ENCODE measurements around the gene TOX3. TPM values are rescaled to one million over a fixed set of nuclear protein-coding genes. Genes with fewer than 3 reads are reported as not detected.

The TOX3 gene
- total RNA-seq, 1 donor from 2014 or later, result not detected

GRCh38 chr16:52440248-52440647 lies 106.7 kb downstream of the TOX3 start:
- intact Hi-C loops (cut with micrococcal nuclease), result no loop called here
- Mint-ChIP-seq H3K4me3 (ENCODE audit: low read depth) (no peak overlapping the region), H3K27ac (no peak overlapping the region), H3K9me3 (peaks cover 17% of the 10 kb centered on the region), H3K27me3 (ENCODE audit: low read depth) (no peaks in the 10 kb centered on the region), H3K36me3 (ENCODE audit: low read depth) (no peaks in the 10 kb centered on the region), H3K4me1 (ENCODE audit: low read depth) (no peaks in the 10 kb centered on the region)
- DNase-seq (ENCODE audit: low spot score), result no peak

GRCh38 chr16:52439750-52440149 lies 107.2 kb downstream of the TOX3 start:
- Mint-ChIP-seq H3K4me3 (ENCODE audit: low read depth) (no peak overlapping the region), H3K4me1 (ENCODE audit: low read depth) (no peaks in the 10 kb centered on the region), H3K9me3 (peaks cover 17% of the 10 kb centered on the region), H3K27me3 (ENCODE audit: low read depth) (no peaks in the 10 kb centered on the region), H3K36me3 (ENCODE audit: low read depth) (no peaks in the 10 kb centered on the region), H3K27ac (no peak overlapping the region)
- no peak for DNase-seq (ENCODE audit: low spot score)
- intact Hi-C loops (cut with micrococcal nuclease), result no loop called here

- H3K36me3 Mint-ChIP-seq (ENCODE audit: low read depth), result no peaks in the 10 kb centered on the region
- intact Hi-C loops (cut with micrococcal nuclease), result no loop called here
- no peaks in the 10 kb centered on the region for H3K27me3 Mint-ChIP-seq (ENCODE audit: low read depth)
- no peak overlapping the region for H3K4me3 Mint-ChIP-seq (ENCODE audit: low read depth)
- DNase-seq (ENCODE audit: low spot score), result no peak
- peaks cover 17% of the 10 kb centered on the region for H3K9me3 Mint-ChIP-seq
- no peaks in the 10 kb centered on the region for H3K4me1 Mint-ChIP-seq (ENCODE audit: low read depth)
- H3K27ac Mint-ChIP-seq, result no peak overlapping the region
Measured at GRCh38 chr16:52439171-52439701, 107.7 kb downstream of the TOX3 start.

GRCh38 chr16:52437277-52437670 lies 109.7 kb downstream of the TOX3 start:
- H3K27me3 Mint-ChIP-seq (ENCODE audit: low read depth), result no peaks in the 10 kb centered on the region
- intact Hi-C loops (cut with micrococcal nuclease), result no loop called here
- H3K4me3 Mint-ChIP-seq (ENCODE audit: low read depth), result no peak overlapping the region
- DNase-seq (ENCODE audit: low spot score), result no peak
- H3K27ac Mint-ChIP-seq, result no peak overlapping the region
- H3K36me3 Mint-ChIP-seq (ENCODE audit: low read depth), result no peaks in the 10 kb centered on the region
- H3K4me1 Mint-ChIP-seq (ENCODE audit: low read depth), result no peaks in the 10 kb centered on the region
- H3K9me3 Mint-ChIP-seq, result peaks cover 16% of the 10 kb centered on the region

- intact Hi-C loops (cut with micrococcal nuclease), result no loop called here
- H3K4me3 Mint-ChIP-seq (ENCODE audit: low read depth), result no peak overlapping the region
- no peak for DNase-seq (ENCODE audit: low spot score)
- no peak overlapping the region for H3K27ac Mint-ChIP-seq
- peaks cover 18% of the 10 kb centered on the region for H3K9me3 Mint-ChIP-seq
- no peaks in the 10 kb centered on the region for H3K27me3 Mint-ChIP-seq (ENCODE audit: low read depth)
- no peaks in the 10 kb centered on the region for H3K36me3 Mint-ChIP-seq (ENCODE audit: low read depth)
- H3K4me1 Mint-ChIP-seq (ENCODE audit: low read depth), result no peaks in the 10 kb centered on the region
Measured at GRCh38 chr16:52436339-52437276, 110.3 kb downstream of the TOX3 start.

DNA sequence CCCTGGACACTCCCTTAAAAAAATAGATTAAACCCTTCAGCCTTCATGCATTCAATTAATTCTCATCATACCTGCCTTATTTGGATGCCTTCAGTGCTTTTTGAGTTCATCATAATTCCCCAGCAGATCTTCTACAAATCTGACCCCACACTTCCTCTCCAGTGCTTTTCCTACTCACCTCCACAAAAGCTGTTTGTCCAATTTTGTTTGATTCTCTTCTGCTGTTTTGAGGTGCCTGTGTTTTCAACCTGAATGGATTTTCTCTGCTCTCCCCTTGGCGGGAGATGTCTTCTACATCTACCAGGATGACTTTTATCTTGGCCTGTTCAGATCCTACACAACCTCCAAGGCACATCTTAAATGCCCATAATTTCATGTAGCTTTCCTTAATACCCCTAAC lies 112.7 kb downstream of the TOX3 start:
- Mint-ChIP-seq H3K36me3 (ENCODE audit: low read depth) (no peaks in the 10 kb centered on the region), H3K4me3 (ENCODE audit: low read depth) (no peak overlapping the region), H3K27ac (no peak overlapping the region), H3K4me1 (ENCODE audit: low read depth) (no peaks in the 10 kb centered on the region), H3K9me3 (peaks cover 7% of the 10 kb centered on the region), H3K27me3 (ENCODE audit: low read depth) (no peaks in the 10 kb centered on the region)
- DNase-seq (ENCODE audit: low spot score), result no peak
- intact Hi-C loops (cut with micrococcal nuclease), result no loop called here

DNA sequence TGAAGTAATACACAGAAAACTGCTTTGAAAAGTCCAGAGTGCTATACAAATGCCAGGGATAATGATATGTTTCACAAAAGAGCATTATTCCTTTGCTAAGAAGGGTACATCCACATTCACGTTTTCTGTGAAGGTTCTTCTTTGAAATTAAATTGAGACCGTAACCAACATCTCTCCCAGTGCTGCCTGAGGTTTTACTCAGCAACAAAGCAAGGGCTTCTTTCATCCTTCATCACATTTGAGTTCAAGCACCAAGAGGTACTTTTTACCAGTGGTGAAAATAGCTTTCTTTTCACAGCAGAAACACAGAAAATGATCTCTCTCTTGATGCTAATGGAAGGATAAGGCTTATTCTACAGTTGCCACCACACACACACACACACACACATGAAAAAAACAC lies 113.3 kb downstream of the TOX3 start:
- Mint-ChIP-seq H3K27ac (no peak overlapping the region), H3K36me3 (ENCODE audit: low read depth) (no peaks in the 10 kb centered on the region), H3K4me3 (ENCODE audit: low read depth) (no peak overlapping the region), H3K9me3 (peaks cover 7% of the 10 kb centered on the region), H3K4me1 (ENCODE audit: low read depth) (no peaks in the 10 kb centered on the region), H3K27me3 (ENCODE audit: low read depth) (no peaks in the 10 kb centered on the region)
- no peak for DNase-seq (ENCODE audit: low spot score)
- intact Hi-C loops (cut with micrococcal nuclease), result no loop called here

GRCh38 chr16:52424591-52424990 lies 122.4 kb downstream of the TOX3 start:
- intact Hi-C loops (cut with micrococcal nuclease), result no loop called here

DNA sequence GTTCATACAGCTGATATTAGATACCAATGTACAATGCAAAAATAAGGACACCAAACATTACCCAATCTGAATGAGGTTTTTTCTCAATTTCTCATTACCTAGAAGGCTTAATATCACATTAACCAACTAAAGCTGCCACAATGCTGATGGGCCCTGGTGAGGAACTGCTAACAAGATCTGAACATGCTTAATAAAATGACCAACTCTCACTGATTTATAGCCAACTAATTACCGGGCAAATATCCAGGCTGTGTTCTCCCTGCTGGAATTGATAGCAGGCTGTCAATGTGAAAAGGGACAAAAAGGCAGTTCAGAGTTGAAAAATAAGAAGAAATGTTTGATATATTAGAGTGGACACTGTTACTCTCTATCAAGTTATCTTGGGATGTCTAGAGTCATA lies 124.6 kb downstream of the TOX3 start:
- no peaks in the 10 kb centered on the region for H3K27me3 Mint-ChIP-seq (ENCODE audit: low read depth)
- no peaks in the 10 kb centered on the region for H3K36me3 Mint-ChIP-seq (ENCODE audit: low read depth)
- no peak for DNase-seq (ENCODE audit: low spot score)
- intact Hi-C loops (cut with micrococcal nuclease), result no loop called here
- H3K9me3 Mint-ChIP-seq, result peaks cover 35% of the 10 kb centered on the region
- no peaks in the 10 kb centered on the region for H3K4me1 Mint-ChIP-seq (ENCODE audit: low read depth)
- H3K27ac Mint-ChIP-seq, result no peak overlapping the region
- H3K4me3 Mint-ChIP-seq (ENCODE audit: low read depth), result no peak overlapping the region

More at GRCh38 chr16:52424591-52424990, 122.4 kb downstream of the TOX3 start:
- Mint-ChIP-seq H3K4me1 (ENCODE audit: low read depth) (no peaks in the 10 kb centered on the region), H3K36me3 (ENCODE audit: low read depth) (no peaks in the 10 kb centered on the region), H3K27me3 (ENCODE audit: low read depth) (no peaks in the 10 kb centered on the region), H3K27ac (no peak overlapping the region), H3K9me3 (peaks cover 27% of the 10 kb centered on the region), H3K4me3 (ENCODE audit: low read depth) (no peak overlapping the region)
- DNase-seq (ENCODE audit: low spot score), result no peak

- Mint-ChIP-seq H3K36me3 (ENCODE audit: low read depth) (no peaks in the 10 kb centered on the region), H3K27ac (no peak overlapping the region), H3K4me3 (ENCODE audit: low read depth) (no peak overlapping the region), H3K9me3 (peaks cover 56% of the 10 kb centered on the region), H3K4me1 (ENCODE audit: low read depth) (no peaks in the 10 kb centered on the region), H3K27me3 (ENCODE audit: low read depth) (no peaks in the 10 kb centered on the region)
- intact Hi-C loops (cut with micrococcal nuclease), result no loop called here
- DNase-seq (ENCODE audit: low spot score), result no peak
Measured at GRCh38 chr16:52418201-52418600, 128.7 kb downstream of the TOX3 start.

DNA sequence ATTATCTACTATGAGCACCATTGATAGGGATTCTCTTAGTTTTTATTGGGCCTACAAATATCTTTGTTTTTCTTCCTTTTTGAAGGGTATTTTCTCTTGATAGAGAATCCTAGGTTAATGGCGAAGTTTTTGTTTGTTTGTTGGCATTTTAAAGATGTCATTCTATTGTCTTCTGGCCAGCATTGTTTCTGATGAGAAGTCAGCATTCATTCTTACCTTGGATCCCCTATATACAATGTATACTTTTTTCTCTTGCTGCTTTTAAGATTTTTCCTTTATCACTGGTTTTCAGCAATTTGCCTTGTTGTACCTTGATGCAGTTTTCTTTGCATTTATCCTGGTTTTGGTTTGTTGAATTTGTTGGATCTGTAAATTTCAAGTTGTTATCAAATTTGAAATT lies 130.1 kb downstream of the TOX3 start:
- H3K27me3 Mint-ChIP-seq (ENCODE audit: low read depth), result no peaks in the 10 kb centered on the region
- H3K36me3 Mint-ChIP-seq (ENCODE audit: low read depth), result no peaks in the 10 kb centered on the region
- no peak for DNase-seq (ENCODE audit: low spot score)
- no peak overlapping the region for H3K27ac Mint-ChIP-seq
- H3K9me3 Mint-ChIP-seq, result peaks cover 52% of the 10 kb centered on the region
- H3K4me1 Mint-ChIP-seq (ENCODE audit: low read depth), result no peaks in the 10 kb centered on the region
- intact Hi-C loops (cut with micrococcal nuclease), result no loop called here
- H3K4me3 Mint-ChIP-seq (ENCODE audit: low read depth), result no peak overlapping the region

- no peak for DNase-seq (ENCODE audit: low spot score)
- Mint-ChIP-seq H3K4me1 (ENCODE audit: low read depth) (no peaks in the 10 kb centered on the region), H3K9me3 (peaks cover 29% of the 10 kb centered on the region), H3K27me3 (ENCODE audit: low read depth) (no peaks in the 10 kb centered on the region), H3K27ac (no peak overlapping the region), H3K36me3 (ENCODE audit: low read depth) (no peaks in the 10 kb centered on the region), H3K4me3 (ENCODE audit: low read depth) (no peak overlapping the region)
- intact Hi-C loops (cut with micrococcal nuclease), result no loop called here
Measured at GRCh38 chr16:52411011-52411410, 135.9 kb downstream of the TOX3 start.

DNA sequence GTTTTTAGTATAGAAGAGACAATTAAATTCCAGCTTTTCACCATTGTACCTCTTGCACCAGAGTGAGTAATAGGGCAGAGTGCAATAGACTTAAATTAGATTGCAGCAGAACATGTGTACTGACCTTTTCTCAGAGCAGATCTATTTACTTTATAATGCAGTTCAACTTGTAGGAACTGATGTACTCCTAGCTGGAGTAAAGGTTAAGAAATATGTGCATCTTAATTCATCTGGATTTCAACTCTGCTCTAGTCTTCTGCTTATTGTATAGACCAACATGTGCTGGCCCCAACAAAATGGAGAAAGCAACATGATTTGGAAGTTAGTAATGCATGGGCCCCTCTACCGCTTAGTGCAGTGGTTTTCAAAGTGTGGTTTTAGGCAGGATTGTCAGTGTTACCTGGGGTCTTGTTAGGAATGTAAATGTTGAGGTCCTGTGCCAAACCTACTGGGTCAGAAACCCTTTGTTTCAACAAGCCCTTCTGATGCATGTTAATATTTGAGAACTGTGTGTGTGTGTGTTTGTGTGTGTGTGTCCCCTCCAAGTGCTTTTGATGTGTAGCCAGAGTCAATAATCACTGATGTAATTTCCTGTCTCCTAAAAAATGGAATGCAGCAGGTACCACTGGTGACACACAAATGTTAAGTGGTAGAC lies 138.6 kb downstream of the TOX3 start:
- H3K27ac Mint-ChIP-seq, result no peak overlapping the region
- no peaks in the 10 kb centered on the region for H3K36me3 Mint-ChIP-seq (ENCODE audit: low read depth)
- no peaks in the 10 kb centered on the region for H3K27me3 Mint-ChIP-seq (ENCODE audit: low read depth)
- H3K4me3 Mint-ChIP-seq (ENCODE audit: low read depth), result no peak overlapping the region
- no peaks in the 10 kb centered on the region for H3K4me1 Mint-ChIP-seq (ENCODE audit: low read depth)
- no peak for DNase-seq (ENCODE audit: low spot score)
- H3K9me3 Mint-ChIP-seq, result peaks cover 23% of the 10 kb centered on the region
- intact Hi-C loops (cut with micrococcal nuclease), result no loop called here
